NAMALWA (cell line): Measurements from ENCODE around the gene ATAT1.

Source experiments
- DNase-seq: peaks from one replicate; pipeline ENCODE4 v3.0.0-alpha.2; 2015; ENCODE audit warnings: low spot score

The ATAT1 gene

DNA sequence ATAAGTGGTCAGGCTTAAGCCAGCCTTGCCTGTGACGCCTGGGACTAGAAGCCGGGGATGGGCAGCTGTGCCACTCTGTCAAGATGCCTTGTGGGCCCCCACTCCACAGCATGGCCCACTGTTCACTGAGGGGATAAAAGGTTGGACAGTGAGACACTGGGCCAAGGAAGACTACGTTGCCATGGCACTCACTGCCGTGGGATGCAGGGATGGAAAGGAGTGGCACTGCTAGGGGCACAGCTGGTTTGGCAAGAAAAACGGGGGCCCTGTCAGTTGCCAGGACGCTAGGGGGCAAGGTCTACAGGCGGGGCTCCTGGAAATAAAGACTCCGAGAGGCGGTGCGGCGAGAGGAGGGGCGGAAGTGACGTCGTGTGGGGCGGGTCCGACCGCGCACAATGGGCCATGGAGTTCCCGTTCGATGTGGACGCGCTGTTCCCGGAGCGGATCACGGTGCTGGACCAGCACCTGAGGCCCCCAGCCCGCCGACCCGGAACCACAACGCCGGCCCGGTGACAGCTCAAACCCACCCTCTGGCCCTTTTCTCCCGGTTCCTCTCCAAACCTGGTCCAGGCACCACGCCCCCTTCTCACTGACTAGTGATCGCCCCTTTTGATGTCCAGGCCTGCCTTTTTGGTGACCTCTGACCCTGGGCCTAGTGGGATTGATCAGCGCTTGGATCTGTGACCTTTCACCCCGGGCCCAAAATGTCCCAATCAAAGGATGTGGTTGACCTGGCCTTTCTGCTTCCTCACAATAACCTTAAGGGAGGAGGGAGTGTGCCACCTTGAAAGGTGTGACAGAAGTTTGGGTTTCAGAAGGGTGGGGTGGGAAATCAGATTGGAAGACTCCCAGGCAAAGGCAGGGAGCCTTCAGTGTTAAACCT, at the start of gene ATAT1:
Gene ATAT1 (plus strand): TSS at position 391 of the 883 bp plus-strand sequence.
- peak; percentile 91 for DNase-seq

DNA sequence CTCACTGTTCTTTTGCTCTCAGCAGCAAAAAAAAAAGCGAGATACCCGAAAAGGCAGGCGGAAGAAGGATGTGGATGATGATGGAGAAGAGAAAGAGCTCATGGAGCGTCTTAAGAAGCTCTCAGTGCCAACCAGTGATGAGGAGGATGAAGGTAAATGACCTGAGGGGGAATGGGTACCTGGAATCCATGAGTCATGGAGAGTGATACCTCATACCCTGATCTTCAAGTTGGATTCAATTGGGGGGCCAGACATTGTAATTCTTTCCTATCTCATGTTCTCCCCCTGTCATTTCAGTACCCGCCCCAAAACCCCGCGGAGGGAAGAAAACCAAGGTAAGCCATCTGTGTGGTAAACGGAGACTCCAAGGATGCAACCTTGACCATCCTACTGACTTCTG, 48.6 kb upstream of the ATAT1 start:
- no peak for DNase-seq

DNA sequence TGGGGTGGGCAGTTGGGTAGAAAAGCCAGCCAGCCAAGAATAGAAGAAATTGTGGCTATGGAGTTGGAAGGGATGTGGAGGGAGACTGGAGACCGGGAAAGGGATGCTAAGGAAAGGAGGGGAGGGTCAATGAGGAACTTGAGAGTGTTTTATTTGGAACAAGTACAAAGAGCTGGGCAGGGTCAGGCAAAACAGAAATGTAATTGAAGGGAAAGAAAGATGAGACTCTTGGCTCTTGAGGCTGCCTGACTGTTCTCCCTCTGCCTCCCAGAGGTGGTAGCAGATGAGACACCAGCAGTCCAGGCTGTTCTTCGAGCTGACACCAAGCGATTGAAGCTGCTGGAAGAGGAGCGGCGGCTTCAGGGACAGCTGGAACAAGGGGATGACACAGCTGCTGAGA, 42.8 kb upstream of the ATAT1 start:
- DNase-seq: no peak

DNA sequence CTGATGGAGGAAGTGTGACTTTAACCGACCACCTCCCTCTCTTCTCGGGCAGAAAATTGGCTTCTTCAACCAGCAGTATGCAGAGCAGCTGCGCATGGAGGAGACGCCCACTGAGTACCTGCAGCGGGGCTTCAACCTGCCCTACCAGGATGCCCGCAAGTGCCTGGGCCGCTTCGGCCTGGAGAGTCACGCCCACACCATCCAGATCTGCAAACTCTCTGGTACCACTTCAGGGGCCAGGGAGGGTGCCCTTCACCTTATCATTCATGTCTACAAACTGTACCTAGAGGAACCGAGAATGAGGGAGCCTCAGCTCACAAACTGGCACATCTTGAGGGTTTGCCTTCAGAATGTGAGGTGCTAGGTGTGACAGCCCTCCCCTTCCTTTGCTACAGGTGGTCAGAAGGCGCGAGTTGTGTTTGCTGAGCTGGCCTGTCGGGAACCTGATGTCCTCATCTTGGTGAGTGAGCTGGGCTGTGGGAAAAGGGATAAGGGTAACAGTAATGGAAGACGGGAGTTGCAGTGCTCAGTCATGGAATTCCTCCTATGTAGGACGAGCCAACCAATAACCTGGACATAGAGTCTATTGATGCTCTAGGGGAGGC, 36.8 kb upstream of the ATAT1 start:
- DNase-seq: no peak

DNA sequence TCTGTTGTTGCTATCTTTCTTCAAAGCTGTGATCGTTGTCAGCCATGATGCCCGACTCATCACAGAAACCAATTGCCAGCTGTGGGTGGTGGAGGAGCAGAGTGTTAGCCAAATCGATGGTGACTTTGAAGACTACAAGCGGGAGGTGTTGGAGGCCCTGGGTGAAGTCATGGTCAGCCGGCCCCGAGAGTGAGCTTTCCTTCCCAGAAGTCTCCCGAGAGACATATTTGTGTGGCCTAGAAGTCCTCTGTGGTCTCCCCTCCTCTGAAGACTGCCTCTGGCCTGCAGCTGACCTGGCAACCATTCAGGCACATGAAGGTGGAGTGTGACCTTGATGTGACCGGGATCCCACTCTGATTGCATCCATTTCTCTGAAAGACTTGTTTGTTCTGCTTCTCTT, 36.2 kb upstream of the ATAT1 start:
- DNase-seq: no peak

DNA sequence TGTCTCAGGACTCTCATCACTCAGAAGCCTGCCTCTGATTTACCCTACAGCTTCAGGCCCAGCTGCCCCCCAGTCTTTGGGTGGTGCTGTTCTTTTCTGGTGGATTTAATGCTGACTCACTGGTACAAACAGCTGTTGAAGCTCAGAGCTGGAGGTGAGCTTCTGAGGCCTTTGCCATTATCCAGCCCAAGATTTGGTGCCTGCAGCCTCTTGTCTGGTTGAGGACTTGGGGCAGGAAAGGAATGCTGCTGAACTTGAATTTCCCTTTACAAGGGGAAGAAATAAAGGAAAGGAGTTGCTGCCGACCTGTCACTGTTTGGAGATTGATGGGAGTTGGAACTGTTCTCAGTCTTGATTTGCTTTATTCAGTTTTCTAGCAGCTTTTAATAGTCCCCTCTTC, 35.7 kb upstream of the ATAT1 start:
- DNase-seq: no peak

DNA sequence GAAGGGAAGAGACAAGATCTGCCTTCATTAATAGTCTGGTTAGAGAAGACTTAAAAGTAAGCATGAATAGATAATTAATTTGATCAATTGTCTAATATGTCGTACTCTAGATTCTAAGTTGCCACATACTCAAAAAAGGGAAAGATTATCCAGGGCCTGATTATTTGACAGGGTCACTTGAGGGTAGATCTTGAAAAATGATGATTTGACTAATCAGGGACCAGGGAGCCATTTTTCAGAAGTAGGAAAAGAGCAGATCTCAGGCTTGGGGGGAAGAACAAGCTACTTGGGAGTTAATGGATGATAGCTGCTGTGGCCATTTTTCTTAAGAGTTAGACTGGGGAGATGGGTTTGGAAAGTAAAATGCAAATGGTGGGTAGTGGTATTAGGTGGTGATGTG, 34.4 kb upstream of the ATAT1 start:
- DNase-seq: no peak

DNA sequence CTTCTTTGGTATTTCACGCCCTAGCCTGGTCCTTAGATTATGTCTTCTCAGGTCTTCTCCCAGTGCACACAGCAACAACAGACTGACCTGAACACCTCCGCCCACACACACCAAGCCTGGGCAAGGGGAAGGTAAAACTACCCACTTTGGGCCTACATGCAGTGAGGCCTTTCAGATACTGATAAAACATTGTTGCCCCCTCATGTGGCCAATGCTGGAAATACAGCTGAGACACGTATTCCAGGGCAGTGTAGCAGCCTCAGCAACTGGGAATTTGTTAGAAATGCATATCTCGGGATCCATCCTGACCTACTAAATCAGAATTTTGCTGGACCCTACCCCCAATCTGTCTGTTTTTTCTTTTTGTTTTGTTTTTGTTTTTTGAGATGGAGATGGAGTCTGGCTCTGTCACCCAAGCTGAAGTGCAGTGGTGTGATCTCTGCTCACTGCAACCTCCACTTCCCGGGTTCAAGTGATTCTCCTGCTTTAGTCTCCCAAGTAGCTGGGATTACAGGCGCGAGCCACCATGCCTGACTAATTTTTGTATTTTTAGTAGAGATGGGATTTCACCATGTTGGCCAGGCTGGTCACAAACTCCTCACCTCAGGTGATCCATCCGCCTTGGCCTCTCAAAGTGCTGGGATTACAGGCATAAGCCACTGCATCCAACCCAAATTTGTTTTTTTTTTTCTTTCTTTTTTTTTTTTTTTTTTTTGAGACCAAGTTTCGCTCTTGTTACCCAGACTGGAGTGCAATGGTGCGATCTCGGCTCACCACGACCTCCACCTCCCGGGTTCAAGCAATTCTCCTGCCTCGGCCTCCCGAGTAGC, 29.1 kb upstream of the ATAT1 start:
- peak; percentile 91 for DNase-seq

DNA sequence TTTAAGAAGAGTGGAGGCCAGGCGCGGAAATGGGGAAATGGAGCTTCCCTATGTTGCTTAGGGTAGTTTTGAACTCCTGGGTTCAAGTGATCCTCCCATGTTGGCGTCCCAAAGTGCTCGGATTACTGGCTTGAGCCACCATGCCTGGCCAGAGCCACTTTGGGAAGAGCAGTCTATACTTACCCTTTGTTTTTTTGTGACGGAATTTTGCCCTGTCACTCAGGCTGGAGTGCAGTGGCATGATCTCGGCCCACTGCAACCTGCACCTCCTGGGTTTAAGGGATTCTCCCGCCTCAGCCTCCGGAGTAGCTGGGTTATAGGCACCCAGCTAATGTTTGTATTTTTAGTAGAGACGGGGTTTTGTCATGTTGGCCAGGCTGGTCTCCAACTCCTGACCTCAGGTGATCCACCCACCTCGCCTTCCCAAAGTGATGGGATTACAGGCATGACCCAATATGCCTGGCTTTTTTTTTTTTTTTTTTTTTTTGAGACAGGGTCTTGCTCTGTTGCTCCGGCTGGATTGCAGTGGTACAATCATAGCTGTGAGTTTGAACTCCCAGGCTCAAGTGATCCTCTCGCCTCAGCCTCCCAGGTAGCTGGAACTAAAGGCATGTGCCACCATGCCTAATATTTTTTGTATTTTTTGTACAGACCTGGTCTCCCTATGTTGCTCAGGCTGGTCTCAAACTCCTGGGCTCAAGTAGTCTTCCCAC, 27.6 kb upstream of the ATAT1 start:
- no peak for DNase-seq

DNA sequence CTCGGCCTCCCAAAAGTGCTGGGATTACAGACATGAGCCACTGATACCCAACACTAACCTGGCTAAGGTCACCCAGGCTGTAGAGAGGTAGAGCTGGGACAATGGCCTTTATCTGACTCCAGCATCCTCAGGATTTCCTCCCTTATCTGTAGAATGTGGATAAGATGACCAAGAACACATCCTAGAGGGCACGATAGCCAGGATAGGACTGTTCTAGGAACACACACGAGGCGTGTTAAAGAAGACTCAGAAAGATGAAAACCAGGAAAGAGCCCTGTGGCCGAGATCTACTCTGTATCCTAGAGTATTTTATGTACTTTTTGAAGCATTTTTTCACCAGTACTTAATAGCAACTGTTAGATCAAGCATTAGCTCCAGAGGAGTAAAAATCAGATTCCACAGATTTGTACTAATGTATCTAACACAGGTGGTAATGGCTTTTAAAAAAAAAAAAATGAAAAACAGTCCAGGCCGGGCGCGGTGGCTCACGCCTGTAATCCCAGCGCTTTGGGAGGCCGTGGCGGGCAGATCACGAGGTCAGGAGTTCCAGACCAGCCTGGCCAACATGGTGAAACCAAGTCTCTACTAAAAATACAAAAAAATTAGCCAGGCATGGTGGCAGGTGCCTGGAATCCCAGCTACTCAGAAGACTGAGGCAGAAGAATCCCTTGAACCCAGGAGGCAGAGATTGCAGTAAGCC, 26.9 kb upstream of the ATAT1 start:
- no peak for DNase-seq

DNA sequence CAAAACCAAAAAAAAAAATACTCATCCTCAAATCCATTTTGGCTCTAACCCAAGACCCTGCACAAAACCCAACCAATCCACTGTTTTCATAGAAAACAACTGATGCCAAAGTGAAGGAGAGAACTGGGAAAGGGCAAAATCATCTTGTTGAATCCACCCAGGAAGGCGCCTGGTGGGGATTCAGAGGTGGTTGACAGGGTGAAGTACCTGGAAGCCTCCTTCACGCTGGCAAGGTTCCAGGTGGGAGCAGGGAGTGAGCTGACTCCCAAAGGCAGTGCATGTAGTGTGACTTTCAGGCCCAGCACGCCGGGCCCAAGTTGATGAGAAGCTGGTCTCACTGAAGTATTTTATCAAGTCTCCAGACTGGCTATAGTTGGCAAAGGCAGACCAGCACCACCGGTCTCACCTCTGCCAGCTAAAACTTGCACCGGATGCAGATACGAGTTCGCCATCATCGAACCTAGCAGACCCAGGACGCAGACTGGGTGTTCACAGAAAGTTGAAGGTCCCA, 26.2 kb upstream of the ATAT1 start:
- DNase-seq: no peak

DNA sequence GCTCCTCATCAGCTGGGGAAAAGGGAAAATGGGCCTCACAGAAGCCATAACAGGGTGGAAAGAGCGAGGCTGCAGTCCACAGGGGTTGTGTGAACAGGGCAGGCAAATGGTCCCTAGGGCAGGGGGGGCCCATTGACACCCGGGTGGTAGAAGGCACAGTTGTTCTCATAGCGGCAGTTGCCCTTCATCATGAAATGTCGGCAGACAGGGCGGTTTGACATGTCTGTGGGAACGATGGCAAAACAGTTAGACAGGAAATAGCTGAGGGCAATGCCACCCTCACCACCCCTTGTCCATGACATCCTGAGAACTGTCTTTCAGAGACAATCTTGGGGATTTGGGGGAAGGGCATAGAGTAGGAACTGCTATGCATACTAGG, 25.2 kb upstream of the ATAT1 start:
- no peak for DNase-seq

DNA sequence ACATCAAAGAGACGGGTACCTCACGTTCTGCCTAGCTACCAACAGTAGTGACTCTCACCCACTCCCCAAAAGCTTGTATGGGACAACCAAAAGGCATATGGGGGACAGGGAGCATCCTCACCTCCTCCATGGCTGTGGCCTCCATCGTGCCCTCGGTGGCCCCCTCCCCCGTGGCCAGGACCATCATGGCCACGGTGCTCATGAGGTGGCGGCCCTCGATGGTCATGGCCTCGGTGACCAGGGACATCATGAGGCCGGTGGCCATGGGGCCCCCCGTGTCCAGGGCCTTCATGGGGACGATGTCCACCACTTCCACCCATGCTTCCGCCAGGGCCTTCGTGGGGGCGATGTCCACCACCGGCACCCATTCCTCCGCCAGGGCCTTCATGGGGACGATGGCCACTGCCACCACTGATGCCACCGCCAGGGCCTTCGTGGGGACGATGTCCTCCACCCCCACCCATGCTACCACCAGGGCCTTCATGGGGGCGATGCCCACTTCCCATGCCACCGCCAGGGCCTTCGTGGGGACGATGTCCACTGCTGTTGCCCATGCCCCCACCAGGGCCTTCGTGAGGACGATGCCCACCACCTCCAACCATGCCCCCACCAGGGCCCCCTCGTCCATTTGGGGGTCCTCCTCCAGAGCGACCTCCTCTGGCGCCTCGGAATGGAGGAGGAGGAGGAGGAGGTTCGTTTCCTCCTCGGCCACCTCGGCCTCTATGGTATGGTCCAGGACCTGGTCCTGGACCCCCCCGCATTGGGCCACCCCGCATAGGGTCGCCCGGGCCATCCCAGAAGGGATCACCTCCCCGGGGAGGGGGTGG, 24.6 kb upstream of the ATAT1 start:
- no peak for DNase-seq

DNA sequence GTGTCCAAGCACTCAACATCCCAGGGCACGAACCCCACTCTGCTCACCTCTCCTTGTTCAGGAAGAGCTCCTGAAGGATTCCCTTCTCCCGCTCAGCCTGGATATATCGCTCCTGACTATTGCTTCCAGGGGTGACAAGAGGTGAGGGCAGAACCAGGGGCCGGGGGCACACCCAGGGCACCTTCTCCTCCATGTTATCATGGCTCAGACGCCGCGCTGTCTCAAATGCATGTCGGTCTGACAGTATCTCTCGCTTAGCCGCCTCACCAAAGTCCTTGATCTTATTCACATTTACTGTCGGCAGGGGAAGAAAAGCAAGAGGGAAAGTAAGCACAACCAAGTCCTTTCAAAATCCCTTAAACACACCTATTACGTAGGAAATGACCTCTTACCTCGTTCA, 22.7 kb upstream of the ATAT1 start:
- DNase-seq: no peak

DNA sequence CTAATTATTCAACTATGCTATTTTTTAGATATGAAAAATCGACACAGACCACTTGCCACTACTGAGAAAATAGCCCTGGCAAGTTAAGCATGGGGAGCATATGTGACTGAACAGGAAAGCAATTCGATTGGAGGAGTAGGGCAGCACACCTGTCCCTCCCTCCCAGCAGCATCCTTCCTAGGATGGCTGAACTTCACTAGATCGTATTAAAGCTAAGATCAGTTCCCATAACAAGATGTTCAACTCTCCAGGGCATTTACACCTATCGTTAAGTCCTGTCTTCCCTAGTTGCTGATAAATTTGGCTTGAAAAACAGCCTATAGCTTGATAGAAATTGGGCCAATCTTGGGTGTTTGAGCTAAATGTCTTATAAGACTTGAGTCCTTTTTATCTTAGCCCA, 16.6 kb upstream of the ATAT1 start:
- DNase-seq: no peak

DNA sequence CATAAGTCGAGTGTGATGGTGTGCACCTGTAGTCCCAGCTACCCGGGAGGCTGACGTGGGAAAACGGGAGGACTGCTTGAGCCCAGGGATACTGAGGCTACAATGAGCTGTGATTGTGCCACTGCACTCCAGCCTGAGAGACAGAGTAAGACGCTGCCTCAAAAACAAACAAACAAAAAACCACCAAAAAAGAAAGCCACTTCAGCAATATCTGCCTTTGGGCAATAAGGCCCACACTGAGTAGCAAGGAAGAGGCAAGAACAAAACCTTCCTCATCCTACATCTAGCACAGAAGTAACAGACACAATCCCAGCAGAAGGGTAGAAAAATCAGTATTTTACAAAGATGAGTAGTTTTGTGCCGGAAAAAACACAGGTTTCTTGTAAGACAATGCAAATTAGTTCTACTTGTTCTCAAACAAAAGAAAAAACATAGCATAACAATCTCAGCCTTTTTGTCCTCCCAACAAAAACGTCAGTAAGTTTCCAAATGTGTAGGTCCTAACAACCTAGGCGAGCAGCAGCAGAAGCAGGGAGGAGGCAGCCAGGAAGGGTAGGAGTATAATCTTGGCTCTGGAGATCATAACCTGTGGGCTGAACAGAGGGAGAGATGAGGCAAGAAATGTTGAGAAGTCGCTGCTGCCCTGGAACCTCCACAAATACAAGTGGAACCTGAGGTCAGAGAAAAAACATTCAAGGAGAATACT, 15.4 kb upstream of the ATAT1 start:
- DNase-seq: no peak

DNA sequence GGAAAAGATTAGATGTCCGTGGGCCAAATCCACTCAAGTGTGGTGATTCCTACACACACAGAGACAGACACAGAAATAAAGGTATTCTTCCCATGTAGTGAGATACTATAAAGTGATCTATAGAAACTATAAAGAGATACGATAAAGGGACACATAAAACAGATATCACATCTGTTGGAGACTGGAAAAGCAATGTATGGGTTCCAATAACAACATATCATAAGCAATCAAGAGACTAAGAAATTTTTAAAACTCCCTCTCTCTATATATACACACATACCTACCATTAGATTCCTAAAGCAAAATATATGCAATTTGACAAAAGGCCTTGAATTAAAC, 14.8 kb upstream of the ATAT1 start:
- no peak for DNase-seq

DNA sequence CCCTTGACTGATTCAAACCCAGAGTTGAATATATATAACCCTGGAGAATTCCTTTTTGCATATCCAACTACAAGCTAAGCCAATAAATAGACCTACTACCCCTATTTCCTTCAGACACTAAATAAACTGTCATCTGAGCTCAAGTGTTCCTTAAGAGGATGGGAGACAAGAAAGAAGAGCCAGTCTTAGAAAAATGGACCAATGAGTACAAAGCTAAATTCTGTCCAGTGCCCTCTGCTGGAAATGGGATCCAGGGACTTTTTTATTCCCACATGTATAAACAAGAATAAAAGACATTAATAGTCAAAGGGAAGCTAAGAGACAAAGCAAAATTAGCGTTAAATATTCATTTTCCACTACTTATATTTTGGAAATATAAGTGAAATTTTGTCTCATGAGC, 14.5 kb upstream of the ATAT1 start:
- DNase-seq: no peak

DNA sequence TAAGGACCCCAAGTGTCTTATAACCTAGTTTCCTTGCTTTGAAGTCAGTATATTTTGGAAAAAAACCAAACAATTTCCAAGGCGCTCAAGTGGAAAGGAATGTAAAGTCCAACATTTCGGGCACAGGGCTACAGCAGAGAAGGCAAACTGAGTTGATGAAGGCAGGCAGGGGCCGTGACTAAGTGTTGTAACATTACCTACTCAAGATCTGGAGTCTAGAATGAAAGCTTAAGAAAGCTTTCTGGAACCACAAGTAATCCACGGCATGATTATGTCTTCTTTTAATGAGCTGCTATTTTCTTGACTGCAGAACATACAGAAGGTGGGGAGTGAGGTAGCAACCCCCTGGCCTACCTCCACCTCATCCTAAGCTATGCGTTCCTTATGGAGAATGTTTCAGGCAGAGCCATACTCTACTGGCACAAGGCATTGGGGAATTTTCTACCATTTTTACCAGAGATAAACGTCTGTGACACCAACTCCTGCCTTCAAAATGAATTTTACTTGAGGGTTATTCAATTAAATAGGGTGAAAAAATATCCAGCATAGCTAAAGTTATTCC, 13.9 kb upstream of the ATAT1 start:
- DNase-seq: no peak
